IPS-15b (cell line): Measurements from ENCODE around the gene PDE8B.

Experiments used
- H3K27me3 ChIP-seq: one replicate; pipeline ENCODE4 v1.6.1; 2013; ENCODE audit warnings: low read length; ENCODE audit not compliant: control insufficient read depth, insufficient read depth
- H3K36me3 ChIP-seq: one replicate; pipeline ENCODE4 v1.6.1; 2013; ENCODE audit warnings: low read length; ENCODE audit not compliant: control insufficient read depth, insufficient read depth
- H3K4me1 ChIP-seq: one replicate; pipeline ENCODE4 v1.6.1; 2013; ENCODE audit warnings: mild to moderate bottlenecking, low read length; ENCODE audit not compliant: control insufficient read depth, insufficient read depth
- H3K4me3 ChIP-seq: one replicate; pipeline ENCODE4 v1.5.1; 2013; ENCODE audit warnings: low read depth, low read length
- H3K9ac ChIP-seq: one replicate; pipeline ENCODE4 v1.6.1; 2013; ENCODE audit warnings: low read depth, mild to moderate bottlenecking, low read length
- H3K9me3 ChIP-seq: one replicate; pipeline ENCODE4 v1.6.1; 2013; ENCODE audit warnings: mild to moderate bottlenecking, low read length; ENCODE audit not compliant: control insufficient read depth, insufficient read depth

PDE8B gene

GRCh38 chr5:77358255-77359205 is 148.1 kb downstream of the PDE8B start:
- Histone ChIP-seq H3K4me1 (no peaks in the 10 kb centered on the region), H3K9me3 (no peaks in the 10 kb centered on the region), H3K36me3 (no peaks in the 10 kb centered on the region), H3K4me3 (no peak overlapping the region), H3K27me3 (peaks cover 3% of the 10 kb centered on the region), H3K9ac (no peak overlapping the region)

- H3K9ac ChIP-seq = no peak overlapping the region
- no peak overlapping the region for H3K4me3 ChIP-seq
- H3K9me3 ChIP-seq = no peaks in the 10 kb centered on the region
- H3K36me3 ChIP-seq = no peaks in the 10 kb centered on the region
- H3K4me1 ChIP-seq = no peaks in the 10 kb centered on the region
- H3K27me3 ChIP-seq = peaks cover 2% of the 10 kb centered on the region
These were observed 148.8 kb downstream of the PDE8B start for GRCh38 chr5:77359231-77359630.

- H3K9me3 ChIP-seq = no peaks in the 10 kb centered on the region
These were observed 149.9 kb downstream of the PDE8B start for GRCh38 chr5:77360381-77360780.

GRCh38 chr5:77360973-77361372 is 150.5 kb downstream of the PDE8B start:
- H3K4me1 ChIP-seq = no peaks in the 10 kb centered on the region
- H3K9ac ChIP-seq = no peak overlapping the region
- no peaks in the 10 kb centered on the region for H3K36me3 ChIP-seq
- H3K27me3 ChIP-seq = no peaks in the 10 kb centered on the region
- no peaks in the 10 kb centered on the region for H3K9me3 ChIP-seq
- no peak overlapping the region for H3K4me3 ChIP-seq

More at GRCh38 chr5:77360381-77360780, 149.9 kb downstream of the PDE8B start:
- no peaks in the 10 kb centered on the region for H3K27me3 ChIP-seq
- H3K9ac ChIP-seq = no peak overlapping the region
- H3K4me1 ChIP-seq = no peaks in the 10 kb centered on the region
- H3K4me3 ChIP-seq = no peak overlapping the region
- H3K36me3 ChIP-seq = no peaks in the 10 kb centered on the region

- no peaks in the 10 kb centered on the region for H3K36me3 ChIP-seq
- no peak overlapping the region for H3K9ac ChIP-seq
- H3K9me3 ChIP-seq = no peaks in the 10 kb centered on the region
- H3K27me3 ChIP-seq = no peaks in the 10 kb centered on the region
- no peak overlapping the region for H3K4me3 ChIP-seq
- no peaks in the 10 kb centered on the region for H3K4me1 ChIP-seq
These were observed 156.4 kb downstream of the PDE8B start for GRCh38 chr5:77366717-77367500.

- H3K9me3 ChIP-seq = no peaks in the 10 kb centered on the region
- no peaks in the 10 kb centered on the region for H3K27me3 ChIP-seq
- no peaks in the 10 kb centered on the region for H3K36me3 ChIP-seq
- H3K4me1 ChIP-seq = no peaks in the 10 kb centered on the region
- no peak overlapping the region for H3K4me3 ChIP-seq
- no peak overlapping the region for H3K9ac ChIP-seq
These were observed 157.3 kb downstream of the PDE8B start for GRCh38 chr5:77367741-77368140.

GRCh38 chr5:77368367-77368766 is 157.9 kb downstream of the PDE8B start:
- H3K9ac ChIP-seq = no peak overlapping the region
- no peaks in the 10 kb centered on the region for H3K36me3 ChIP-seq
- H3K9me3 ChIP-seq = no peaks in the 10 kb centered on the region
- no peak overlapping the region for H3K4me3 ChIP-seq
- no peaks in the 10 kb centered on the region for H3K27me3 ChIP-seq
- H3K4me1 ChIP-seq = no peaks in the 10 kb centered on the region

- Histone ChIP-seq H3K36me3 (no peaks in the 10 kb centered on the region), H3K4me1 (no peaks in the 10 kb centered on the region), H3K9ac (no peak overlapping the region), H3K27me3 (no peaks in the 10 kb centered on the region), H3K4me3 (no peak overlapping the region), H3K9me3 (no peaks in the 10 kb centered on the region)
These were observed 159.1 kb downstream of the PDE8B start for GRCh38 chr5:77369566-77369965.

GRCh38 chr5:77374686-77375085 is 164.2 kb downstream of the PDE8B start:
- peaks cover 8% of the 10 kb centered on the region for H3K4me1 ChIP-seq
- H3K9me3 ChIP-seq = no peaks in the 10 kb centered on the region
- no peak overlapping the region for H3K4me3 ChIP-seq
- H3K27me3 ChIP-seq = no peaks in the 10 kb centered on the region
- no peak overlapping the region for H3K9ac ChIP-seq
- H3K36me3 ChIP-seq = no peaks in the 10 kb centered on the region

GRCh38 chr5:77376609-77377300 is 166.3 kb downstream of the PDE8B start:
- no peaks in the 10 kb centered on the region for H3K36me3 ChIP-seq
- peaks cover 8% of the 10 kb centered on the region for H3K4me1 ChIP-seq
- H3K4me3 ChIP-seq = no peak overlapping the region
- no peaks in the 10 kb centered on the region for H3K27me3 ChIP-seq
- no peak overlapping the region for H3K9ac ChIP-seq
- H3K9me3 ChIP-seq = no peaks in the 10 kb centered on the region

- no peaks in the 10 kb centered on the region for H3K27me3 ChIP-seq
- no peak overlapping the region for H3K9ac ChIP-seq
- no peaks in the 10 kb centered on the region for H3K36me3 ChIP-seq
- H3K4me3 ChIP-seq = no peak overlapping the region
- no peaks in the 10 kb centered on the region for H3K9me3 ChIP-seq
- H3K4me1 ChIP-seq = peaks cover 8% of the 10 kb centered on the region
These were observed 169.1 kb downstream of the PDE8B start for GRCh38 chr5:77379558-77380061.
